HCT116 (cell line): ENCODE results near the gene MXI1.

ENCODE experiments used
- CTCF ChIP-seq, 3 experiments: fragments of 200-600 bp in 1 of 3; sonication (generic) in 1 of 3; IDR thresholded peaks in 2 of 3; conservative IDR thresholded peaks in 1 of 3; 2 replicates each; pipeline ENCODE4 v1.5.1; 2012 to 2017; ENCODE audit warnings: low read depth in 2 of 3, low read length in 2 of 3, antibody characterized with exemption in 1 of 3, borderline replicate concordance in 1 of 3, control low read depth in 1 of 3, mild to moderate bottlenecking in 1 of 3, mixed read lengths in 1 of 3, mixed run types in 1 of 3, moderate library complexity in 1 of 3; ENCODE audit not compliant: insufficient read depth in 1 of 3
- EZH2 ChIP-seq: fragments of 200-600 bp; sonication (generic); IDR thresholded peaks from 2 replicates; pipeline ENCODE4 v1.6.1; 2017; ENCODE audit warnings: antibody characterized with exemption, mixed run types
- EZH2phosphoT487 ChIP-seq: fragments of 200-600 bp; IDR thresholded peaks from 2 replicates; pipeline ENCODE4 v1.6.1; 2018; ENCODE audit warnings: antibody characterized with exemption, borderline replicate concordance
- POLR2A ChIP-seq: IDR thresholded peaks from 2 replicates; pipeline ENCODE4 v1.7.0; 2011; ENCODE audit warnings: borderline replicate concordance; ENCODE audit not compliant: insufficient read depth, insufficient read length; ENCODE audit errors: extremely low read depth
- POLR2AphosphoS5 ChIP-seq: IDR thresholded peaks from 2 replicates; pipeline ENCODE4 v1.6.1; 2011; ENCODE audit warnings: mild to moderate bottlenecking, low read depth, low read length, moderate library complexity
- RAD21 ChIP-seq: IDR thresholded peaks from 2 replicates; pipeline ENCODE4 v1.6.1; 2012; ENCODE audit warnings: low read depth, mild to moderate bottlenecking
- SRF ChIP-seq: IDR thresholded peaks from 2 replicates; pipeline ENCODE4 v1.6.1; 2012; ENCODE audit warnings: low read depth
- ZBTB33 ChIP-seq: IDR thresholded peaks from 2 replicates; pipeline ENCODE4 v1.6.1; 2011; ENCODE audit warnings: mild to moderate bottlenecking, low read length, moderate library complexity; ENCODE audit not compliant: insufficient replicate concordance; ENCODE audit errors: extremely low read depth
- ZNF274 ChIP-seq: fragments of 200-500 bp; sonication (Bioruptor generic); IDR thresholded peaks from 2 replicates; pipeline ENCODE4 v1.6.1; 2014; ENCODE audit warnings: mild to moderate bottlenecking, low read depth, low read length, inconsistent platforms

GRCh38 chr10:110335314-110336064 is 128.1 kb downstream of the MXI1 start:
- TF ChIP-seq CTCF (IDR thresholded peaks at IDR 0.05 in 2 of 3, conservative IDR thresholded peaks at IDR 0.05 in 1 of 3; ENCODE audit: borderline replicate concordance in 1 of 3, insufficient read depth in 1 of 3, low read depth in 2 of 3, low read length in 2 of 3) (no peak), RAD21 (no peak), POLR2AphosphoS5 (no peak), POLR2A (no peak), SRF (no peak), EZH2phosphoT487 (no peak), ZBTB33 (no peak), EZH2 (no peak), ZNF274 (no peak)
